HepG2 (cell line): ENCODE data around the gene UGT2A3. TPM values are rescaled to one million over a fixed set of nuclear protein-coding genes. Genes with fewer than 3 reads are reported as not detected.

Source experiments
- AHR ChIP-seq: IDR thresholded peaks from 2 replicates; pipeline ENCODE4 v1.6.1; 2018; ENCODE audit warnings: missing genetic modification reagents, missing compliant biosample characterization
- CCAR2 ChIP-seq: fragments of 200-400 bp; formaldehyde crosslinking; optimal IDR thresholded peaks from 2 replicates; pipeline ENCODE3; 2018; ENCODE audit warnings: low read depth, mild to moderate bottlenecking, low read length, moderate library complexity
- ERF ChIP-seq: IDR thresholded peaks from 2 replicates; pipeline ENCODE4 v1.6.1; 2018; ENCODE audit warnings: missing biosample characterization, missing genetic modification reagents
- HDAC1 ChIP-seq: sonication (generic); formaldehyde crosslinking; IDR thresholded peaks from 2 replicates; pipeline ENCODE4 v1.5.1; 2020; ENCODE audit warnings: mild to moderate bottlenecking, missing genetic modification reagents
- HDAC6 ChIP-seq: fragments of 200-600 bp; sonication (generic); IDR thresholded peaks from 2 replicates; pipeline ENCODE4 v1.7.0; 2017; ENCODE audit warnings: mild to moderate bottlenecking, antibody characterized with exemption, low read length, low read depth
- IRF2 ChIP-seq: IDR thresholded peaks from 2 replicates; pipeline ENCODE4 v1.6.1; 2018; ENCODE audit warnings: missing genetic modification reagents, missing compliant biosample characterization
- KLF9 ChIP-seq: IDR thresholded peaks from 2 replicates; pipeline ENCODE4 v1.6.1; 2016; ENCODE audit warnings: low read depth
- MIER3 ChIP-seq: IDR thresholded peaks from 2 replicates; pipeline ENCODE4 v1.6.1; 2016; ENCODE audit warnings: missing compliant biosample characterization, borderline replicate concordance
- NFYB ChIP-seq: sonication (generic); formaldehyde crosslinking; IDR thresholded peaks from 2 replicates; pipeline ENCODE4 v1.4.0; 2020; ENCODE audit warnings: missing genetic modification reagents
- PAX8 ChIP-seq: sonication (generic); formaldehyde crosslinking; IDR thresholded peaks from 2 replicates; pipeline ENCODE4 v1.8.0; 2022; ENCODE audit warnings: mild to moderate bottlenecking, missing genetic modification reagents, borderline replicate concordance
- PHB2 ChIP-seq: fragments of 450-650 bp; IDR thresholded peaks from 2 replicates; pipeline ENCODE4 v1.6.1; 2018; ENCODE audit not compliant: partially characterized antibody
- PHF8 ChIP-seq: sonication (generic); formaldehyde crosslinking; IDR thresholded peaks from 2 replicates; pipeline ENCODE4 v1.5.0; 2020; ENCODE audit warnings: missing genetic modification reagents
- RAD21 ChIP-seq: fragments of 450-650 bp; formaldehyde crosslinking; IDR thresholded peaks from 2 replicates; pipeline ENCODE4 v1.5.0; 2020; ENCODE audit warnings: mild to moderate bottlenecking
- ZFY ChIP-seq: sonication (generic); formaldehyde crosslinking; IDR thresholded peaks from 2 replicates; pipeline ENCODE4 v1.4.0; 2020; ENCODE audit warnings: missing genetic modification reagents
- ZNF12 ChIP-seq: sonication (generic); formaldehyde crosslinking; IDR thresholded peaks from 2 replicates; pipeline ENCODE4 v1.5.0; 2020; ENCODE audit warnings: missing genetic modification reagents
- ZNF138 ChIP-seq: sonication (generic); formaldehyde crosslinking; IDR thresholded peaks from 2 replicates; pipeline ENCODE4 v1.5.0; 2020; ENCODE audit warnings: mild to moderate bottlenecking, low read depth, missing genetic modification reagents
- ZNF441 ChIP-seq: sonication (generic); formaldehyde crosslinking; IDR thresholded peaks from 2 replicates; pipeline ENCODE4 v1.7.0; 2021; ENCODE audit warnings: missing genetic modification reagents, borderline replicate concordance
- ZNF510 ChIP-seq: sonication (generic); formaldehyde crosslinking; IDR thresholded peaks from 2 replicates; pipeline ENCODE4 v1.4.0; 2020; ENCODE audit warnings: low read depth, mild to moderate bottlenecking, missing genetic modification reagents
- ZNF558 ChIP-seq: sonication (generic); formaldehyde crosslinking; IDR thresholded peaks from 2 replicates; pipeline ENCODE4 v1.9.0; 2022; ENCODE audit warnings: mild to moderate bottlenecking, missing genetic modification reagents, borderline replicate concordance
- ZNF562 ChIP-seq: sonication (generic); formaldehyde crosslinking; IDR thresholded peaks from 2 replicates; pipeline ENCODE4 v1.8.0; 2022; ENCODE audit warnings: missing genetic modification reagents, borderline replicate concordance
- ZNF572 ChIP-seq: sonication (generic); formaldehyde crosslinking; IDR thresholded peaks from 2 replicates; pipeline ENCODE4 v1.5.1; 2020; ENCODE audit warnings: mild to moderate bottlenecking, missing genetic modification reagents
- ZNF747 ChIP-seq: sonication (generic); formaldehyde crosslinking; IDR thresholded peaks from 2 replicates; pipeline ENCODE4 v1.8.1; 2023; ENCODE audit warnings: missing genetic modification reagents, mild to moderate bottlenecking, borderline replicate concordance
- ZNF781 ChIP-seq: sonication (generic); formaldehyde crosslinking; IDR thresholded peaks from 2 replicates; pipeline ENCODE4 v1.5.1; 2020; ENCODE audit warnings: borderline replicate concordance, mild to moderate bottlenecking, missing genetic modification reagents; ENCODE audit errors: not compliant biosample characterization
- polyA plus RNA-seq, 8 experiments: library from polyadenylated mRNA; depleted of rRNA in 3 of 8; stranded (reverse) in 7 of 8; unstranded in 1 of 8; fragments of >200 nt; fragmentation: Illumina TruSeq in 4 of 8; extraction: Trizol in 4 of 8; gene quantifications; 2 replicates each; pipeline versions ENCODE4 v1.2.1 to v1.2.3, GENCODE V29; 2011 to 2016; ENCODE audit warnings: low read depth in 4 of 8, missing spikeins in 1 of 8, mixed read lengths in 1 of 8; ENCODE audit not compliant: insufficient read depth in 1 of 8
- total RNA-seq, 5 experiments: library from RNA; depleted of rRNA; stranded (reverse); fragments of >200 nt; fragmentation: Illumina TruSeq; extraction: Trizol; gene quantifications; 2 replicates each; pipeline ENCODE4 v1.2.3, GENCODE V29; 2016; ENCODE audit warnings: low read depth in 1 of 5
- TF ChIP-seq, protein P1 (sequence below): IDR thresholded peaks from 2 replicates; pipeline ENCODE4 v1.6.1; 2016; ENCODE audit warnings: low read depth
- TF ChIP-seq, protein P2 (sequence below): sonication (generic); formaldehyde crosslinking; conservative IDR thresholded peaks from 2 replicates; pipeline ENCODE4 v1.4.0; 2020; ENCODE audit warnings: missing genetic modification reagents
- TF ChIP-seq, protein P3 (sequence below): sonication (generic); formaldehyde crosslinking; IDR thresholded peaks from 2 replicates; pipeline ENCODE4 v1.8.1; 2023; ENCODE audit warnings: mild to moderate bottlenecking, missing genetic modification reagents
- TF ChIP-seq, protein P4 (sequence below): IDR thresholded peaks from 2 replicates; pipeline ENCODE4 v1.6.1; 2016

Gene UGT2A3
- total and polyA plus RNA-seq, 2 of the 13 experiments (the other 11 are each of a cell fraction or from before 2014, with no cell fraction given): 61.3 to 97.2 TPM

DNA sequence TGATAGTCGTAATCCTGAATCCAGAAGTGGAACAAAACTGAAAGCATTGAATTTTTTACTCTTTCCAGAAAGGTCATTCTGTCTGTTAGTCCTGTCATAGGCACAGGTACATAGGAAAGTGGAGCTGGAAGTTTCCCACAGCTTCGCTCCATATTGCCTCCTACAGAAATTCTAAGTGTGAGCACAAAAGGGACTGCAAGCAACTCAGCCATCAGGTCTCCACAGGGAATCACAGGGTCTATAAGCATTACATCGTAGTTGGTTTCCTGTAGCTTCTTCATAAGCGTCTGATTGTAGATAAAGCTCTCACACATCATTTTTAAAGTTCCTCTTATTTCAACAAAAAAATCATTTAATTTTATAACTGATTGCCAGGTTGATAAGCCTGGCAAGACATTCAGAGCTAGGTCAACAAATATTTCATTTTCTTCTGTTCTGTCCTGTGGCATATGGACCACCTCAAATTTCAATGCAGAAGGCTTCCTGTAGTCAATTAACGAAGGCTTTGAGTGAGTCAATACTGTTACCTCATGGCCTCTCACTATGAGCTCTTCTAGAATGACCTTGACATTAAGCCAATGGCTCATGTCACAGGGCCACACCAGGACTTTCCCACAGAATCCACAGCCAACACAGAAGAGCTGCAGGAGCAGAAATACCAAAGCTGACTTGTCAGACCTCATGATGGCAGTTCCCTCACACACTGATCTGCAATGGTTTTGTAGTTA, at the start of gene UGT2A3 (continued):
- TF ChIP-seq, protein P1, sequence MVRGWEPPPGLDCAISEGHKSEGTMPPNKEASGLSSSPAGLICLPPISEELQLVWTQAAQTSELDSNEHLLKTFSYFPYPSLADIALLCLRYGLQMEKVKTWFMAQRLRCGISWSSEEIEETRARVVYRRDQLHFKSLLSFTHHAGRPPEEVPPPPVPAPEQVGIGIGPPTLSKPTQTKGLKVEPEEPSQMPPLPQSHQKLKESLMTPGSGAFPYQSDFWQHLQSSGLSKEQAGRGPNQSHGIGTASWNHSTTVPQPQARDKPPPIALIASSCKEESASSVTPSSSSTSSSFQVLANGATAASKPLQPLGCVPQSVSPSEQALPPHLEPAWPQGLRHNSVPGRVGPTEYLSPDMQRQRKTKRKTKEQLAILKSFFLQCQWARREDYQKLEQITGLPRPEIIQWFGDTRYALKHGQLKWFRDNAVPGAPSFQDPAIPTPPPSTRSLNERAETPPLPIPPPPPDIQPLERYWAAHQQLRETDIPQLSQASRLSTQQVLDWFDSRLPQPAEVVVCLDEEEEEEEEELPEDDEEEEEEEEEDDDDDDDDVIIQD (CRISPR knock-in tag): peak; percentile 93
- TF ChIP-seq NFYB (CRISPR knock-in tag): no peak
- TF ChIP-seq ERF (CRISPR knock-in tag): peak; percentile 95
- no peak for TF ChIP-seq HDAC6
- no peak for TF ChIP-seq ZNF572
- TF ChIP-seq ZNF12 (CRISPR knock-in tag): 0 out of 2 replicates have a peak, but pooled peaks have one; percentile 39
- TF ChIP-seq CCAR2: no peak
- TF ChIP-seq, protein P2, sequence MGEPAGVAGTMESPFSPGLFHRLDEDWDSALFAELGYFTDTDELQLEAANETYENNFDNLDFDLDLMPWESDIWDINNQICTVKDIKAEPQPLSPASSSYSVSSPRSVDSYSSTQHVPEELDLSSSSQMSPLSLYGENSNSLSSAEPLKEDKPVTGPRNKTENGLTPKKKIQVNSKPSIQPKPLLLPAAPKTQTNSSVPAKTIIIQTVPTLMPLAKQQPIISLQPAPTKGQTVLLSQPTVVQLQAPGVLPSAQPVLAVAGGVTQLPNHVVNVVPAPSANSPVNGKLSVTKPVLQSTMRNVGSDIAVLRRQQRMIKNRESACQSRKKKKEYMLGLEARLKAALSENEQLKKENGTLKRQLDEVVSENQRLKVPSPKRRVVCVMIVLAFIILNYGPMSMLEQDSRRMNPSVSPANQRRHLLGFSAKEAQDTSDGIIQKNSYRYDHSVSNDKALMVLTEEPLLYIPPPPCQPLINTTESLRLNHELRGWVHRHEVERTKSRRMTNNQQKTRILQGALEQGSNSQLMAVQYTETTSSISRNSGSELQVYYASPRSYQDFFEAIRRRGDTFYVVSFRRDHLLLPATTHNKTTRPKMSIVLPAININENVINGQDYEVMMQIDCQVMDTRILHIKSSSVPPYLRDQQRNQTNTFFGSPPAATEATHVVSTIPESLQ (CRISPR knock-in tag): 0 out of 2 replicates have a peak, but pooled peaks have one; percentile 17
- TF ChIP-seq, protein P3, sequence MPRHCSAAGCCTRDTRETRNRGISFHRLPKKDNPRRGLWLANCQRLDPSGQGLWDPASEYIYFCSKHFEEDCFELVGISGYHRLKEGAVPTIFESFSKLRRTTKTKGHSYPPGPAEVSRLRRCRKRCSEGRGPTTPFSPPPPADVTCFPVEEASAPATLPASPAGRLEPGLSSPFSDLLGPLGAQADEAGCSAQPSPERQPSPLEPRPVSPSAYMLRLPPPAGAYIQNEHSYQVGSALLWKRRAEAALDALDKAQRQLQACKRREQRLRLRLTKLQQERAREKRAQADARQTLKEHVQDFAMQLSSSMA (CRISPR knock-in tag): no peak
- 0 out of 2 replicates have a peak, but pooled peaks have one; percentile 6 for TF ChIP-seq ZNF510
- peak; percentile 88 for TF ChIP-seq IRF2 (CRISPR knock-in tag)
- no peak for TF ChIP-seq ZNF781 (CRISPR knock-in tag)
- no peak for TF ChIP-seq RAD21 (CRISPR knock-in tag)
- TF ChIP-seq MIER3 (CRISPR knock-in tag): no peak; the same call in 1 of the 2 replicates
- no peak for TF ChIP-seq PHB2
- TF ChIP-seq AHR (CRISPR knock-in tag): no peak
- TF ChIP-seq PHF8 (CRISPR knock-in tag): peak; percentile 20; the same call in 1 of the 2 replicates
- no peak for TF ChIP-seq ZNF747 (CRISPR knock-in tag)
- TF ChIP-seq ZNF138: no peak
- TF ChIP-seq ZNF562 (CRISPR knock-in tag): no peak
- TF ChIP-seq, protein P4, sequence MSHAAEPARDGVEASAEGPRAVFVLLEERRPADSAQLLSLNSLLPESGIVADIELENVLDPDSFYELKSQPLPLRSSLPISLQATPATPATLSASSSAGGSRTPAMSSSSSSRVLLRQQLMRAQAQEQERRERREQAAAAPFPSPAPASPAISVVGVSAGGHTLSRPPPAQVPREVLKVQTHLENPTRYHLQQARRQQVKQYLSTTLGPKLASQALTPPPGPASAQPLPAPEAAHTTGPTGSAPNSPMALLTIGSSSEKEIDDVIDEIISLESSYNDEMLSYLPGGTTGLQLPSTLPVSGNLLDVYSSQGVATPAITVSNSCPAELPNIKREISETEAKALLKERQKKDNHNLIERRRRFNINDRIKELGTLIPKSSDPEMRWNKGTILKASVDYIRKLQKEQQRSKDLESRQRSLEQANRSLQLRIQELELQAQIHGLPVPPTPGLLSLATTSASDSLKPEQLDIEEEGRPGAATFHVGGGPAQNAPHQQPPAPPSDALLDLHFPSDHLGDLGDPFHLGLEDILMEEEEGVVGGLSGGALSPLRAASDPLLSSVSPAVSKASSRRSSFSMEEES (CRISPR knock-in tag): peak; percentile 81
- peak; percentile 48; the same call in 1 of the 2 replicates for TF ChIP-seq ZNF441 (CRISPR knock-in tag)
- no peak for TF ChIP-seq PAX8 (CRISPR knock-in tag)
- TF ChIP-seq KLF9 (CRISPR knock-in tag): no peak
- peak; percentile 42; the same call in 1 of the 2 replicates for TF ChIP-seq ZFY (CRISPR knock-in tag)
- TF ChIP-seq ZNF558 (CRISPR knock-in tag): no peak
- peak; percentile 68 for TF ChIP-seq HDAC1 (CRISPR knock-in tag)
